ENCODE data around the gene NRXN3. TPM values are rescaled to one million over a fixed set of nuclear protein-coding genes. Genes with fewer than 3 reads are reported as not detected.

Gene NRXN3
- total RNA-seq, 1 donor: 2.5 TPM

DNA sequence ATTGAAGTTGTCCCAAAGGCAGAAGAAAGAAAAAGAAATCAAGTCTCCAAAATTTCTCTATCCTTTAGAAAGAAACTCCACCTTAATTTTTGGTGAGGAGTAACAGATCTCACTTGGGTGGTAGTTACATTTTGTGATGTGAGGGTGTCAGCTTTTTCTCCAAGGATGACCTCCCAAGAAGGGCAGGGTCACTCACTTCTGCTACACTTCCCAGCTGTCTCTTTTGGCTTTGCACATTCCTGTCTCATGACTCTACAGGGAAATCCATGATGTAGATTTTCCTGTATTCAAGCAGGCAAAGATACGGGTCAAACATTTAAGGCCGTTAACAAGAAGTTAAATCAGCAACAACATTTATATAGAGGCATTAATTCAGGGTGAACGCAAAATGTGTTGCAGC is 1016.4 kb downstream of the NRXN3 start:
- no peaks in the 10 kb centered on the region for H3K79me2 ChIP-seq (ENCODE audit: insufficient read depth, low read length)
- no peak overlapping the region for H3K4me2 ChIP-seq (ENCODE audit: insufficient read depth, low read length)
- no peak overlapping the region for H3K4me3 ChIP-seq (ENCODE audit: insufficient read depth, low read length)
- H3K9me3 ChIP-seq (ENCODE audit: low read depth, low read length): no peaks in the 10 kb centered on the region
- no peak overlapping the region for H2AFZ ChIP-seq (ENCODE audit: low read length)
- H3K27me3 ChIP-seq (ENCODE audit: insufficient read depth, low read length): no peaks in the 10 kb centered on the region
- no peaks in the 10 kb centered on the region for H3K36me3 ChIP-seq (ENCODE audit: insufficient read depth, low read length)
- TF ChIP-seq, protein P1, sequence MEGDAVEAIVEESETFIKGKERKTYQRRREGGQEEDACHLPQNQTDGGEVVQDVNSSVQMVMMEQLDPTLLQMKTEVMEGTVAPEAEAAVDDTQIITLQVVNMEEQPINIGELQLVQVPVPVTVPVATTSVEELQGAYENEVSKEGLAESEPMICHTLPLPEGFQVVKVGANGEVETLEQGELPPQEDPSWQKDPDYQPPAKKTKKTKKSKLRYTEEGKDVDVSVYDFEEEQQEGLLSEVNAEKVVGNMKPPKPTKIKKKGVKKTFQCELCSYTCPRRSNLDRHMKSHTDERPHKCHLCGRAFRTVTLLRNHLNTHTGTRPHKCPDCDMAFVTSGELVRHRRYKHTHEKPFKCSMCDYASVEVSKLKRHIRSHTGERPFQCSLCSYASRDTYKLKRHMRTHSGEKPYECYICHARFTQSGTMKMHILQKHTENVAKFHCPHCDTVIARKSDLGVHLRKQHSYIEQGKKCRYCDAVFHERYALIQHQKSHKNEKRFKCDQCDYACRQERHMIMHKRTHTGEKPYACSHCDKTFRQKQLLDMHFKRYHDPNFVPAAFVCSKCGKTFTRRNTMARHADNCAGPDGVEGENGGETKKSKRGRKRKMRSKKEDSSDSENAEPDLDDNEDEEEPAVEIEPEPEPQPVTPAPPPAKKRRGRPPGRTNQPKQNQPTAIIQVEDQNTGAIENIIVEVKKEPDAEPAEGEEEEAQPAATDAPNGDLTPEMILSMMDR (IDR thresholded peaks at IDR 0.05; ENCODE audit: extremely low read depth, low read depth, low read length): no peak
- no peaks in the 10 kb centered on the region for H4K20me1 ChIP-seq (ENCODE audit: insufficient read depth, low read length)
- no peak for DNase-seq (ENCODE audit: insufficient read length, low spot score, missing footprints)
- H3K27ac ChIP-seq (ENCODE audit: low read depth, low read length): no peak overlapping the region
- H3K4me1 ChIP-seq (ENCODE audit: insufficient read depth, low read length): no peaks in the 10 kb centered on the region

DNA sequence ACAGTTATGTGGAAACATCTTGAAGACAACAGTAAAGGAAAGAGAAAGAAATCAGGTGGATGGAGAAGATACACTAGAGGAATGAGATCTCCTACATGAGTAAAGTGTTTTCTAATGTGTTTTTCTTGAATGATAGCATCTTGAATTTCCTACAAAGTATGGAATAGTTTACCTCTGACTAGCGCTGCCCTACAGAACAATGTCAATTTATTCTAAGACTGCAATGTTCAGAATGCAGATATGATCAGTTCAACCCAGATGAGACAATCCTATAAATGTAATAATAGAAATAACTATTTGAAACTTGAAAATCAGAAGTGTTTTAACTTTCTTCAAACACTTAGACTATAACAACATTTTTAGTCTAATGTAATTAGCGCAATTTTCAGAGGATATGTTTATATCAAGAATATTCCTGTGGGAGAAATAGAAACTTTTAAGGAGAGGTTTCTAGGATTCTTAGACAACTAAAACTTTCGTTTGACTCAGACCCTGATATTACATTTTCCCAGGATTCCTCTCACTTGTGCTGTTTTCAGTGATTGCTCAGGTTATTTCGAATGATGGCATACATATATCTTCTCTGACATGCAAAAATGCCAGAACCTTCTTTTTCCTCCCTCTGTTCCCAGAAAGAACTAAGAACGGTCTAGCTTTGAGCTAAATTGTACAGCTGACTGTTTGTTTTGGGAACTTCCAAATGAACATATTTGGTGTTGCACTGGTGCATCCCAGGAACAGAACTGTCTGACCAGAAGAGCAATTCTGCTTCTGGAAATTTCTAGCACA is 1023.7 kb downstream of the NRXN3 start:
- Histone ChIP-seq H3K27me3 (ENCODE audit: insufficient read depth, low read length) (no peaks in the 10 kb centered on the region), H3K79me2 (ENCODE audit: insufficient read depth, low read length) (no peaks in the 10 kb centered on the region), H3K36me3 (ENCODE audit: insufficient read depth, low read length) (no peaks in the 10 kb centered on the region), H3K4me1 (ENCODE audit: insufficient read depth, low read length) (no peaks in the 10 kb centered on the region), H3K9me3 (ENCODE audit: low read depth, low read length) (no peaks in the 10 kb centered on the region), H4K20me1 (ENCODE audit: insufficient read depth, low read length) (no peaks in the 10 kb centered on the region), H3K27ac (ENCODE audit: low read depth, low read length) (no peak overlapping the region), H2AFZ (ENCODE audit: low read length) (no peak overlapping the region), H3K4me3 (ENCODE audit: insufficient read depth, low read length) (no peak overlapping the region), H3K4me2 (ENCODE audit: insufficient read depth, low read length) (no peak overlapping the region)
- no peak for DNase-seq (ENCODE audit: insufficient read length, low spot score, missing footprints)
- TF ChIP-seq, protein P1 (IDR thresholded peaks at IDR 0.05; ENCODE audit: extremely low read depth, low read depth, low read length): no peak

DNA sequence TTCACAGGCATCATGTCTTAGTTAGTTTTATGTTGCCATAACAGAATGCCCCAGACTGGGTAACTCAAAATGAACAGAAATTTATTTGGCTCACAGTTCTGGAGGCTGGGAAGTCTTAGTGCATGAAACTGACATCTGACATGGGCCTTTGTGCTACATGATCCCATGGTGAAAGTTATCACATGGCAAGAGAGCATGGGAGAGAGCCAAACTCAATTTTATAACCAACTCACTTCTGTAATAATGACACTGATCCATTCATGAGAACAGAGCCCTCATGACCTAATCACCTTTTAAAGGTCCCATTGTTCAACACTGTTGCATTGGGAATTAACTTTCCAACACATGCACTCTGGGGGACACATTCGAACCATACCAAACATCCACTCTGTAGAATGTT is 1026.0 kb downstream of the NRXN3 start:
- no peak for DNase-seq (ENCODE audit: insufficient read length, low spot score, missing footprints)
- Histone ChIP-seq H2AFZ (ENCODE audit: low read length) (no peak overlapping the region), H3K36me3 (ENCODE audit: insufficient read depth, low read length) (no peaks in the 10 kb centered on the region), H3K4me3 (ENCODE audit: insufficient read depth, low read length) (no peak overlapping the region), H3K27ac (ENCODE audit: low read depth, low read length) (no peak overlapping the region), H3K4me1 (ENCODE audit: insufficient read depth, low read length) (no peaks in the 10 kb centered on the region), H3K4me2 (ENCODE audit: insufficient read depth, low read length) (no peak overlapping the region), H3K79me2 (ENCODE audit: insufficient read depth, low read length) (no peaks in the 10 kb centered on the region), H4K20me1 (ENCODE audit: insufficient read depth, low read length) (no peaks in the 10 kb centered on the region), H3K27me3 (ENCODE audit: insufficient read depth, low read length) (no peaks in the 10 kb centered on the region), H3K9me3 (ENCODE audit: low read depth, low read length) (no peaks in the 10 kb centered on the region)
- TF ChIP-seq, protein P1 (IDR thresholded peaks at IDR 0.05; ENCODE audit: extremely low read depth, low read depth, low read length): no peak

DNA sequence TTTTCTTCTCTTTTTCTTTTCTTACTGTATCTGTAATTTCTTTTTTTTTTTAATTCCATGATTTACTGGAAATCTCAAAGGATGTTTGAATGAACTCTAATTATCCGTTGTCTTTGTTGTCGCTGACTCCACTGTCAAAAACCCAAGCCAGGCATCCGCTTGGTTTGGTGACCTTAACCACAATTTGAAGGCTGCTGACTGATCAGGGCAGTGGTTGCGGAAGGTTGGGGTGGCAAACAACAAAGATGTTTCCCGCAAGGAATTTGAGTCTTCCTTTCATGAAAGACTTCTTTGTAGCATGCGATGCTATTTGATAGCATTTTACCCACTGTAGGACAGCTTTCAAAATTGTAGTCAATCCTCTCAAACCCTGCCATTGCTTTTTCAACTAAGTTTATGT is 1027.3 kb downstream of the NRXN3 start:
- TF ChIP-seq, protein P1 (IDR thresholded peaks at IDR 0.05; ENCODE audit: extremely low read depth, low read depth, low read length): no peak
- no peak overlapping the region for H3K4me2 ChIP-seq (ENCODE audit: insufficient read depth, low read length)
- H3K27me3 ChIP-seq (ENCODE audit: insufficient read depth, low read length): no peaks in the 10 kb centered on the region
- no peaks in the 10 kb centered on the region for H3K9me3 ChIP-seq (ENCODE audit: low read depth, low read length)
- H2AFZ ChIP-seq (ENCODE audit: low read length): no peak overlapping the region
- no peaks in the 10 kb centered on the region for H3K79me2 ChIP-seq (ENCODE audit: insufficient read depth, low read length)
- H3K36me3 ChIP-seq (ENCODE audit: insufficient read depth, low read length): no peaks in the 10 kb centered on the region
- H3K4me3 ChIP-seq (ENCODE audit: insufficient read depth, low read length): no peak overlapping the region
- H4K20me1 ChIP-seq (ENCODE audit: insufficient read depth, low read length): no peaks in the 10 kb centered on the region
- DNase-seq (ENCODE audit: insufficient read length, low spot score, missing footprints): no peak
- H3K27ac ChIP-seq (ENCODE audit: low read depth, low read length): no peak overlapping the region
- H3K4me1 ChIP-seq (ENCODE audit: insufficient read depth, low read length): no peaks in the 10 kb centered on the region

All from osteoblast (primary cell).